GM19239 (cell line): ENCODE results near the gene C14orf39.
"Not testable (repeated sequence)": the region's sequence is repeated elsewhere in the genome, so short reads cannot be mapped to it uniquely, and the experiment has no call there.

ENCODE experiments used
- DNase-seq: peaks from one replicate; pipeline ENCODE4 v3.0.0; 2011; ENCODE audit warnings: low spot score; ENCODE audit not compliant: insufficient read length
- FAIRE-seq: peaks from 2 replicates; lab custom pipeline; 2011; peaks lifted over from hg19 to GRCh38; lab: Jason Lieb, UNC

C14orf39 gene

DNA sequence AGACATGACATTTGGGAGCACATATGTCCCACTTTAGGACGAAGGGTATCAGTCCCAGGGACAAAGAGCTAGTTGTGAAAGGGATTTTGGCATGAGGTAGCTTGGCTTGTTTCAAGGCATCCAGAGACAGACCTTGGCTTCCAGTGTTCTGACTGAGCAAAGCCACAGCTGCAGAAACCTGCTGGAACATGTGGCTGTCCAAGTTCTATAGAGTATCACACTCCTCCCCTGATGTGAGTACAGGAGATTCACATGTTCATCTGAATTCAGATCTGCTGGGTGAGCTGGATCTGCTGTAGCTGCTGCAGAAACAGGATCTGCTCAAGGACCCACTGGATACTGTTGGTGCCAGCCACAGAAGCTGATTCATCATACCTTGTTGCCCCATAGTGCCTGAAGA is 10.1 kb upstream of the C14orf39 start:
- FAIRE-seq (no peak), DNase-seq (no peak)

DNA sequence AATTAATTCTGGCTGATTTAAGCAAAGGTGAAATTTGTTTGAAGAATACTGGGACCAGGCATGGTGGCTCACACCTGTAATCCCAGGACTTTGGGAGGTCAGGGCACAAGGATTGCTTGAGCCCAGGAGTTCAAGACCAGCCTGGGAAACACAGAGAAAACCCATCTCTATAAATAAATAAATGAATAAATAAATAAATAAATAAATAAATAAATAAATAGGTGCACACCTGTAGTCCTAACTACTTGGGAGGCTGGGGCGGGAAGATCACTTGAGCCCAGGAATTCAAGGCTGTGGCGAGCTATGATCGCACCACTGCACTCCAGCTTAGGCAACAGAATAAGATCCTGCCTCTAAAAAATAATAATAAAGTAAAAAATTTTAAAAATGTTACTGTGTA is 4.4 kb upstream of the C14orf39 start:
- DNase-seq (no peak), FAIRE-seq (no peak)

DNA sequence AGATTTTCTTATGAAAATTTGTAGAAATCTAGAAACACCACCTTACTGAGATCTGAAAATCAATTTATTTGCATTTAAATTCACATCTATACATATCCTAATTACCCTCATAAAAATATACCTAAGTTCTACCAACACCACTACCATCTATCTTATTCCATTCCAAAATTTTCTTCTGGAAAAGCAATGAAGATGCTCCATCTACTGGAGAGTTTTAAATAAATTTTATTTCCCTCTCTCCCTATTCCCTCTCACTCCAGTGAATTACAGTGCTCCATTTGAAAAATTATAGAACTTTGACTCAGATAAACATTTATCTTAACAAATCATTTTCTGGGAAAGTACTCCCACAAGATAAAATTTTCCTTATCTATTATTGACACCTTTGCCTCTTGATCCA is 2.3 kb upstream of the C14orf39 start:
- no peak for DNase-seq
- no peak for FAIRE-seq

DNA sequence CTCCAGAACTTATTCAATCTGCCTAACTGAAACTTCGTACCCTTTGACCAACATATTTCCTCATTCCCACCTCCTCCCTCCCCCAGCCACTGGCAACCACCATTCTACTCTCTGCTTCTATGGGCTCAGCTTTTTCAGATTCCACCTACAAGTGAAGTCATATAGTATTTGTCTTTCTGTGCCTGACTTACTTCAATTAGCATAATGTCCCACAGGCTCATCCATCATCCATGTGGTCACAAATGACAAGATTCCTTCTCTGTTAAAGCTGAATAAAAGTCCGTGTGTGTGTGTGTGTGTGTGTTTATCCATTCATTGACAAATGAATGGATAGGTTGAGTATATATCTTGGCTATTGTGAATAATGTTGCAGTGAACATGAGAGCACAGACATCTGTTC is 1.3 kb upstream of the C14orf39 start:
- FAIRE-seq = no peak

DNA sequence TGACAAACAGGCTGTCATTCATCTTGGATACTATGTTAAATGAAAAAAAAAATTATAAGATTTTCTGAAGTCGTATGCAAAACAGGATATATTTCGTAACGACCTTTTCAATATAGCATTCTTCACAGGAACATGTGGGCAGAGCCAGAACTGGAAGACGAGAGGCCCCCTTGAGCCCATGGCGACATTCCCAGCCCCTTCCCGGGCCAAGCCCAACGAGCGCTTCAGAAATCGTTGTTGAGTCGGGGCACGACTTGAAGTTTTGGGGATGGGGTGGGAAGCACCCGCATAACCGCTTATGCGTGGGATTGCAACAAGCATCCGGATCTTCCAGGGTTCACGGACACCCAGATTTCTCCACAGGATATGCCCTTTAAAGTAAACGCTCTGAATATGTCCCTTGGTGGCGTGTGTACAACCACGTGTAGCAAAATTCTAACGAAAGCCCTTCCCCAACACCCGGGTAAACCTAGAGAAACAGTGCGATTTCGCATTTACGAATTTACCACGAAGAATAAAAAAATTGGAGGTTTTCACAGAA is 736 bp downstream of the C14orf39 start:
- DNase-seq = no peak
- FAIRE-seq = no peak

More for the DNA sequence above, 1.3 kb upstream of the C14orf39 start:
- DNase-seq = no peak

DNA sequence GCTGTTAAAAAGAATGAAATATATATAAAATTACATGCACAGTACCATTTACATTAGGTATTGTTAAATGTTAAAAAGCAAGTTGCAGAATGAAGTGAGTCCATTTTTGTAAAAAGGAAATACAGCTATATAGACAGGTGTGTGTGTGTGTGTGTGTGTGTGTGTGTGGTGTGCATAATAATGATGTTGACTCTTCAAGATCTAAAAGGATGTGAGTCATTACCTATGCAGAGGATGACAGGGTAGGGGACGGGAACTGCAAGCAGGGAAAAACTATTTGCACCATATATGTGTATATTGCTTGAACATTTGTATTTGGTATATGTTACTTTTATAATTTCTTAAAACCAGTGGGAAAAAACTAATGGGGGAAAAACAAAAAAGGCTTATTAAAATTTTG is 3.1 kb downstream of the C14orf39 start:
- DNase-seq (no peak), FAIRE-seq (no peak)

DNA sequence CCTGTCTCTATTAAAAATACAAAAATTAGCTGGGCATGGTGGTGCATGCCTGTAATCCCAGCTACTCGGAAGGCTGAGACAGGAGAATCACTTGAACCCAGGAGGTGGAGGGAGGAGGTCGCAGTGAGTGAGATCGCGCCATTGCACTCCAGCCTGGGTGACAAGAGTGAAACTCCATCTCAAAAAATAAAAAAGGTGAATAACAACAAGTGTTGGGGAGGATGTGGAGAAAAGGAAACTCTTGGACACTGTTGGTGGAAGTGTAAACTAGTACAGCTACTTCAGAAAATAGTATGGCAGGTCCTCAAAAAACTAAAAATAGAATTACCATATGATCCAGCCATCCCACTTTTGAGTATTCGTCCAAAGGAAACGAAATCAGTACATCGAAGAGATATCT is 5.6 kb downstream of the C14orf39 start:
- DNase-seq, FAIRE-seq: not testable (repeated sequence)

DNA sequence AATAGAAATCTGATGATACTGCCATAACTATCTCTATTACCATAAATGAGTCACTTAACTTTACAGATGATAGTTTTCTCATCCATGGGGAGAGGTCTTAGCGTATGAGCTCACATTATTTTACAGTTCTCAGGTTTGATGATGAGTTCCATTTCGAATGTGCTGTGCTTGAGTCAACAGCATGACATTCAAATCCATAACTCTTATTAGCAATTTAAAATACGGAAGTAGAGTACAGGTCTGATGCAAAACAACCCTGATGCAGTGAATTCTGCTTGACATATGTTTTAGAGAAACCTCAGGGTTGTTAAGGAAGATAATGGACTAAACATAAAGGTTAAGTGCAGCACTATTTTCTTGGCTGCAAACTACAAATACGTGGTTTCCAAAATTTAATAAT is 30.0 kb downstream of the C14orf39 start:
- DNase-seq = no peak
- no peak for FAIRE-seq

DNA sequence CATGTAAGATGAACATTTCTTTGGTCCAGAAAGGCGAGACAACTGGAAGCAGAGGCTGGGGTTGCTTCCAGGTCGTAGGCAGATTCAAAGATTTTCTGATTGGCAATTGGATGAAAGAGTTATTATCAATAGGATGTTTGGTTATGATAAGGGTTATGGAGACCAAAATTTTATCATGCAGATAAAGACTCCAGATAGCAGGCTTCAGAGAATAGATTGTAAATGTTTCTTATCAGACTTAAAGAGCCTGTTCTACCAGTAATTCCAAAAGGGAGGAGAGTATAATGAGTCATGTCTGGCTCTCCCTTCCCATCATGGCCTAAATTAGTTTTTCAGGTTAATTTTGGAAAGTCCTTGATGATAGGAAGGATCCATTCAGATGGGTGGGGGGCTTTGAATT is 55.6 kb downstream of the C14orf39 start:
- no peak for DNase-seq
- no peak for FAIRE-seq

DNA sequence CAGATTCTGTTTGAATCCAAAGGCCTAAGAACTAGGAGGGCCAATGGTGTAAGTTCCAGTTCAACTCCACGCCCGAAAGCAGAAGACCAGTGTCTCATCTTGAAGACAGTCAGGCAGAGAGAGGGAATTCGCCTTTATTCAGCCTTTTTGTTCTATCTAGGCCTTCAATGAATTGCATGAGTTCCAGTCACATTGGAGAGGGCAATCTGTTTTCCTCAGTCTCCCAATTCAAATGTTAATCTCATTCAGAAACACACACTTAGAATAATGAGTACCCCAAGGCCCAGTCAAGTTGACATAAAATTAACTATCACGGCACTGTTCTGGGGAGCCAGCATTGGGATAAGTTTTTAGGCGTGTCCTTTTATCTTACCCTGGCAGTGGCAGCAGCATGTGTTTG is 65.8 kb downstream of the C14orf39 start:
- FAIRE-seq (no peak), DNase-seq (no peak)

DNA sequence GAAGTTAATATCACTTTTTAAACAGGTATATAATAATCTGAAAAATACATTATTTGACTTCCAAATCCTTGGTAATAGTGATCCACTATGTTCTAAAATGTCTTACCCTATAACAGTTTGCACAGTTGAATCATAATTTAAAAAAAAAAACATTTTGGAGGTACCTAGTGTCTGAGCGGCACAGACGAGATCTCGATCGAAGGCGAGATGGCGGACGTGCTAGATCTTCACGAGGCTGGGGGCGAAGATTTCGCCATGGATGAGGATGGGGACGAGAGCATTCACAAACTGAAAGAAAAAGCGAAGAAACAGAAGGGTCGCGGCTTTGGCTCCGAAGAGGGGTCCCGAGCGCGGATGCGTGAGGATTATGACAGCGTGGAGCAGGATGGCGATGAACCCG is 88.3 kb downstream of the C14orf39 start:
- peak; percentile 31 for FAIRE-seq
- not testable (repeated sequence) for DNase-seq

DNA sequence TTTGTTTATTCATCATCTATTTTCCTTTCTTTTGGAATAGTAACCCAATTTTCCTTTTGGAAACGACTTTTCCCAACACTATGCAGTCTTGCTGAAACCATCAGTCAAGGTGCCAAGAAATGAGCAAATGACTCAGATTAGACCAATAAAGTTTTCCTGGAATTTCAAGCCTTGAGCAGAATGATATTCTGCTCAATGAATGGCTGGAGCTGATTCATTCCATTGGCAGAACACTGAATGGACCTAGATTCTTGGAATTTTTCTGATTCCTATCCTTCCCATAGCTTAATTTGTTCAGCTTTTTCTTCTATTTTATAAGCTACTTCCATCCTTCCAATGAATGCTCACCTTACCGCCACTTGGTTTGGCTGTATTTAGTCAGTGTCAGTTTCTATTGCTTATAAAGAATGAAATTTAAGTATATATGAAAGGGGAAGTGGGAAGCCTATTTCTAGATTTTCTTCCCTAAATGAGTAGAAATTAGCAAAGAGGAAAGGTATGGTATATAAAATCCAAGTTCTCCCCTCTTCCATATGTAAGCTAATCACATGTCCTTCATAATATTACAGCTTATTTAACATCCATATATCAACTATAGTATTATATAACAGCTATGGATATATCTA is 89.0 kb downstream of the C14orf39 start:
- no peak for FAIRE-seq
- no peak for DNase-seq
